MCF 10A (cell line): ENCODE data around the gene EMCN. TPM values are rescaled to one million over a fixed set of nuclear protein-coding genes. Genes with fewer than 3 reads are reported as not detected.
"Not testable (repeated sequence)": the region's sequence is repeated elsewhere in the genome, so short reads cannot be mapped to it uniquely, and the experiment has no call there.

Experiments
- BruUV-seq: library from RNA; stranded (reverse); fragments of 400-500 nt; replicated peaks from 2 replicates; lab custom pipeline; 2021; lab: Mats Ljungman, UMichigan
- CTCF ChIA-PET: fragments of 300-600 bp; sonication (Branson Sonifier 250); formaldehyde crosslinking; extraction: SDS; loops from one replicate; lab custom pipeline; 2021; ENCODE audit warnings: antibody characterized with exemption, inconsistent platforms; lab: Yijun Ruan, JAX
- POLR2A ChIA-PET: fragments of 300-600, 350-650 bp; sonication (Branson Sonifier 250); formaldehyde crosslinking; extraction: SDS; loops from one replicate; lab custom pipeline; 2020; ENCODE audit warnings: antibody characterized with exemption, inconsistent platforms; lab: Yijun Ruan, JAX
- DNase-seq: peaks from one replicate; pipeline ENCODE4 v3.0.0-alpha.2; 2018; ENCODE audit not compliant: unreplicated experiment
- H3K27ac Mint-ChIP-seq: one replicate; pipeline ENCODE4 v1.8.0; 2022; ENCODE audit warnings: mild to moderate bottlenecking, low read depth, mixed read lengths; ENCODE audit not compliant: unreplicated experiment
- H3K27me3 Mint-ChIP-seq: one replicate; pipeline ENCODE4 v1.8.0; 2022; ENCODE audit warnings: mixed read lengths; ENCODE audit not compliant: insufficient read depth, unreplicated experiment
- H3K36me3 Mint-ChIP-seq: one replicate; pipeline ENCODE4 v1.8.0; 2022; ENCODE audit warnings: mild to moderate bottlenecking, moderate library complexity, mixed read lengths; ENCODE audit not compliant: insufficient read depth, unreplicated experiment
- H3K4me1 Mint-ChIP-seq: one replicate; pipeline ENCODE4 v1.8.0; 2022; ENCODE audit warnings: mixed read lengths; ENCODE audit not compliant: insufficient read depth, unreplicated experiment
- H3K4me3 Mint-ChIP-seq: one replicate; pipeline ENCODE4 v1.8.0; 2022; ENCODE audit warnings: mild to moderate bottlenecking, moderate library complexity, mixed read lengths; ENCODE audit not compliant: unreplicated experiment
- H3K9me3 Mint-ChIP-seq: one replicate; pipeline ENCODE4 v1.8.0; 2022; ENCODE audit warnings: mixed read lengths; ENCODE audit not compliant: unreplicated experiment
- intact Hi-C: fragments of 100-400 bp; cut with micrococcal nuclease; formaldehyde crosslinking; loops from 2 replicates; pipeline ENCODE4 v1.14.1; 2022
- total RNA-seq: library from RNA; stranded (reverse); gene quantifications from 2 replicates; pipeline ENCODE4 v1.2.3, GENCODE V29; 2022
- TF ChIP-seq, protein P1 (sequence below): fragments of 200-600 bp; IDR thresholded peaks from one replicate; pipeline ENCODE4 v1.8.0; 2022; ENCODE audit warnings: antibody characterized with exemption, mild to moderate bottlenecking; ENCODE audit not compliant: unreplicated experiment

Gene EMCN
- total RNA-seq, 1 experiment from 2014 or later = not detected

- POLR2A ChIA-PET = no interaction called here
- Mint-ChIP-seq H3K27ac (no peak overlapping the region), H3K36me3 (no peaks in the 10 kb centered on the region), H3K27me3 (no peaks in the 10 kb centered on the region), H3K4me3 (no peak overlapping the region), H3K4me1 (no peaks in the 10 kb centered on the region), H3K9me3 (no peaks in the 10 kb centered on the region)
- TF ChIP-seq, protein P1, sequence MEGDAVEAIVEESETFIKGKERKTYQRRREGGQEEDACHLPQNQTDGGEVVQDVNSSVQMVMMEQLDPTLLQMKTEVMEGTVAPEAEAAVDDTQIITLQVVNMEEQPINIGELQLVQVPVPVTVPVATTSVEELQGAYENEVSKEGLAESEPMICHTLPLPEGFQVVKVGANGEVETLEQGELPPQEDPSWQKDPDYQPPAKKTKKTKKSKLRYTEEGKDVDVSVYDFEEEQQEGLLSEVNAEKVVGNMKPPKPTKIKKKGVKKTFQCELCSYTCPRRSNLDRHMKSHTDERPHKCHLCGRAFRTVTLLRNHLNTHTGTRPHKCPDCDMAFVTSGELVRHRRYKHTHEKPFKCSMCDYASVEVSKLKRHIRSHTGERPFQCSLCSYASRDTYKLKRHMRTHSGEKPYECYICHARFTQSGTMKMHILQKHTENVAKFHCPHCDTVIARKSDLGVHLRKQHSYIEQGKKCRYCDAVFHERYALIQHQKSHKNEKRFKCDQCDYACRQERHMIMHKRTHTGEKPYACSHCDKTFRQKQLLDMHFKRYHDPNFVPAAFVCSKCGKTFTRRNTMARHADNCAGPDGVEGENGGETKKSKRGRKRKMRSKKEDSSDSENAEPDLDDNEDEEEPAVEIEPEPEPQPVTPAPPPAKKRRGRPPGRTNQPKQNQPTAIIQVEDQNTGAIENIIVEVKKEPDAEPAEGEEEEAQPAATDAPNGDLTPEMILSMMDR = no peak
- BruUV-seq = no TSS peak
- CTCF ChIA-PET = no interaction called here
- DNase-seq = no peak
- intact Hi-C loops = no loop called here
These were observed 21.9 kb upstream of the EMCN start for GRCh38 chr4:100539706-100540105.

- TF ChIP-seq, protein P1 = no peak
- Mint-ChIP-seq H3K4me3 (no peak overlapping the region), H3K4me1 (no peaks in the 10 kb centered on the region), H3K27ac (no peak overlapping the region), H3K9me3 (peaks cover 11% of the 10 kb centered on the region), H3K27me3 (no peaks in the 10 kb centered on the region), H3K36me3 (no peaks in the 10 kb centered on the region)
- no TSS peak for BruUV-seq
- ChIA-PET POLR2A (no interaction called here), CTCF (no interaction called here)
- DNase-seq = no peak
- intact Hi-C loops = no loop called here
These were observed 15.9 kb upstream of the EMCN start for GRCh38 chr4:100533741-100534140.

DNA sequence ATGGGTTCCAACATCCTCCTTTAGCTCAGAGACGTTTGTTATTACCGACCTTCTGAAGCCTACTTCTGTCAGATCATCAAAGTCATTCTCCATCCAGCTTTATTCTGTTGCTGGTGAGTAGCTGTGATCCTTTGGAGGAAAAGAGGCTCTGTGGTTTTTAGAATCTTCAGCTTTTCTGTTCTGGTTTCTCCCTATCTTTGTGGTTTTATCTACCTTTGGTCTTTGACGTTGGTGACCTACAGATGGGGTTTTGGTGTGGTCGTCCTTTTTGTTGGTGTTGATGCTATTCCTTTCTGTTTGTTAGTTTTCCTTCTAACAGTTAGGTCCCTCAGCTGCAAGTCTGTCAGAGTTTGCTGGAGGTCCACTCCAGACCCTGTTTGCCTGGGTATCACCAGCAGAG is 12.3 kb upstream of the EMCN start:
- H3K4me1 Mint-ChIP-seq, H3K36me3 Mint-ChIP-seq, BruUV-seq, intact Hi-C loops, H3K4me3 Mint-ChIP-seq, H3K27ac Mint-ChIP-seq, DNase-seq, H3K27me3 Mint-ChIP-seq: not testable (repeated sequence)
- POLR2A ChIA-PET = interaction anchor here (1.2 kb wide), 1 partner anchor 14 kb away, joined by 3 read pairs; no protein-coding TSS in a partner anchor
- H3K9me3 Mint-ChIP-seq = peaks cover 19% of the 10 kb centered on the region
- CTCF ChIA-PET = interaction anchor here (0.6 kb wide), 1 partner anchor 17 kb away, joined by 3 read pairs; no protein-coding TSS in a partner anchor

GRCh38 chr4:100525686-100526085 is 7.9 kb upstream of the EMCN start:
- H3K4me3 Mint-ChIP-seq = no peak overlapping the region
- ChIA-PET POLR2A (interaction anchor here (0.7 to 0.9 kb wide), 2 partner anchors 58 to 506 kb away, joined by 3 read pairs; no protein-coding TSS in a partner anchor), CTCF (interaction anchor here (0.7 kb wide), 1 partner anchor 213 kb away, joined by 3 read pairs; no protein-coding TSS in a partner anchor)
- no peaks in the 10 kb centered on the region for H3K27me3 Mint-ChIP-seq
- DNase-seq = no peak
- H3K27ac Mint-ChIP-seq = no peak overlapping the region
- TF ChIP-seq, protein P1 = no peak
- H3K36me3 Mint-ChIP-seq = no peaks in the 10 kb centered on the region
- BruUV-seq = no TSS peak
- H3K9me3 Mint-ChIP-seq = peaks cover 19% of the 10 kb centered on the region
- H3K4me1 Mint-ChIP-seq = no peaks in the 10 kb centered on the region
- intact Hi-C loops = no loop called here
